Neural progenitor cell (in vitro differentiated cells): ENCODE data around the gene CERS6. TPM values are rescaled to one million over a fixed set of nuclear protein-coding genes. Genes with fewer than 3 reads are reported as not detected.

Experiments
- DNase-seq: peaks from one replicate; pipeline ENCODE4 v3.0.0-alpha.2; 2016; ENCODE audit warnings: low spot score
- H2AFZ ChIP-seq: fragments of 200-600 bp; sonication (generic); replicated peaks from 2 replicates; pipeline ENCODE4 v1.6.1; 2016; ENCODE audit warnings: antibody characterized with exemption
- H3F3A ChIP-seq: fragments of 200-600 bp; sonication (generic); 2 replicates; pipeline ENCODE4 v1.6.1; 2016; ENCODE audit warnings: antibody characterized with exemption, low read depth
- H3K27ac ChIP-seq: fragments of 200-600 bp; sonication (generic); 2 replicates; pipeline ENCODE4 v1.5.1; 2016; ENCODE audit warnings: mild to moderate bottlenecking
- H3K27me3 ChIP-seq: fragments of 200-600 bp; sonication (generic); 2 replicates; pipeline ENCODE4 v1.6.1; 2016; ENCODE audit warnings: mild to moderate bottlenecking, moderate library complexity
- H3K36me3 ChIP-seq: fragments of 200-600 bp; sonication (generic); 2 replicates; pipeline ENCODE4 v1.5.1; 2016
- H3K4me1 ChIP-seq: fragments of 200-600 bp; sonication (generic); 2 replicates; pipeline ENCODE4 v1.6.1; 2016; ENCODE audit warnings: mixed run types
- H3K4me2 ChIP-seq: fragments of 200-600 bp; sonication (generic); 2 replicates; pipeline ENCODE4 v1.6.1; 2016
- H3K4me3 ChIP-seq: fragments of 200-600 bp; sonication (generic); 2 replicates; pipeline ENCODE4 v1.5.1; 2016
- H3K79me2 ChIP-seq: fragments of 200-600 bp; sonication (generic); 2 replicates; pipeline ENCODE4 v1.6.1; 2016; ENCODE audit warnings: low read depth
- H3K9ac ChIP-seq: fragments of 200-600 bp; sonication (generic); 2 replicates; pipeline ENCODE4 v1.6.1; 2016
- H3K9me3 ChIP-seq: fragments of 200-600 bp; sonication (generic); 2 replicates; pipeline ENCODE4 v1.5.1; 2016; ENCODE audit warnings: low read depth
- H4K20me1 ChIP-seq: fragments of 200-600 bp; sonication (generic); 2 replicates; pipeline ENCODE4 v1.6.1; 2016; ENCODE audit warnings: low read depth
- H3K27ac Mint-ChIP-seq: 3 replicates; pipeline ENCODE4 v1.8.0; 2021; ENCODE audit warnings: mixed read lengths
- H3K27me3 Mint-ChIP-seq: 2 replicates; pipeline ENCODE4 v1.8.0; 2022; ENCODE audit warnings: low read depth, mild to moderate bottlenecking, inconsistent platforms, moderate library complexity, mixed read lengths; ENCODE audit not compliant: insufficient read depth
- H3K36me3 Mint-ChIP-seq: 3 replicates; pipeline ENCODE4 v1.8.0; 2021; ENCODE audit warnings: mixed read lengths
- H3K4me1 Mint-ChIP-seq: 3 replicates; pipeline ENCODE4 v1.8.0; 2021; ENCODE audit warnings: mixed read lengths
- H3K4me3 Mint-ChIP-seq: 3 replicates; pipeline ENCODE4 v1.8.0; 2021; ENCODE audit warnings: mild to moderate bottlenecking, moderate library complexity, mixed read lengths
- H3K9me3 Mint-ChIP-seq: 3 replicates; pipeline ENCODE4 v1.8.0; 2020; ENCODE audit warnings: mixed read lengths
- CTCF ChIP-seq: fragments of 200-600 bp; sonication (generic); IDR thresholded peaks from 2 replicates; pipeline ENCODE4 v1.5.1; 2017; ENCODE audit warnings: antibody characterized with exemption, mild to moderate bottlenecking
- EZH2 ChIP-seq: fragments of 200-600 bp; sonication (generic); IDR thresholded peaks from 2 replicates; pipeline ENCODE4 v1.6.1; 2017; ENCODE audit warnings: antibody characterized with exemption, mild to moderate bottlenecking, moderate library complexity
- EZH2phosphoT487 ChIP-seq: fragments of 200-600 bp; sonication (generic); IDR thresholded peaks from 2 replicates; pipeline ENCODE4 v1.6.1; 2017; ENCODE audit warnings: antibody characterized with exemption
- total RNA-seq: library from RNA; depleted of rRNA; stranded (reverse); fragments of >200 nt; gene quantifications from 2 replicates; pipeline ENCODE4 v1.2.3, GENCODE V29; 2015; ENCODE audit warnings: low replicate concordance

Gene CERS6
- total RNA-seq, 1 donor from 2014 or later = 50.8 TPM

- no peak for DNase-seq
- Histone ChIP-seq H3K4me2 (peak overlapping the region; percentile 29), H3K79me2 (peaks cover 56% of the 10 kb centered on the region), H3K36me3 (no peaks in the 10 kb centered on the region), H3K27me3 (no peaks in the 10 kb centered on the region), H3K4me1 (peaks cover 31% of the 10 kb centered on the region), H3K4me3 (no peak overlapping the region), H4K20me1 (no peaks in the 10 kb centered on the region), H3F3A (no peaks in the 10 kb centered on the region), H3K27ac (no peak overlapping the region), H2AFZ (no peak overlapping the region), H3K9ac (no peak overlapping the region), H3K9me3 (no peaks in the 10 kb centered on the region)
- H3K27me3 Mint-ChIP-seq = peaks cover 2% of the 10 kb centered on the region
- TF ChIP-seq CTCF (no peak), EZH2 (no peak), EZH2phosphoT487 (no peak)
- no peak overlapping the region for H3K4me3 Mint-ChIP-seq
- no peak overlapping the region for H3K27ac Mint-ChIP-seq
- H3K9me3 Mint-ChIP-seq = peaks cover 5% of the 10 kb centered on the region
- H3K36me3 Mint-ChIP-seq = peaks cover 5% of the 10 kb centered on the region
- H3K4me1 Mint-ChIP-seq = no peaks in the 10 kb centered on the region
These were observed 193.0 kb downstream of the CERS6 start for GRCh38 chr2:168649105-168649504.

GRCh38 chr2:168649562-168649961 lies 193.5 kb downstream of the CERS6 start:
- TF ChIP-seq EZH2 (no peak), CTCF (no peak), EZH2phosphoT487 (no peak)
- no peak overlapping the region for H3K27ac Mint-ChIP-seq
- H3K27ac ChIP-seq = no peak overlapping the region

DNA sequence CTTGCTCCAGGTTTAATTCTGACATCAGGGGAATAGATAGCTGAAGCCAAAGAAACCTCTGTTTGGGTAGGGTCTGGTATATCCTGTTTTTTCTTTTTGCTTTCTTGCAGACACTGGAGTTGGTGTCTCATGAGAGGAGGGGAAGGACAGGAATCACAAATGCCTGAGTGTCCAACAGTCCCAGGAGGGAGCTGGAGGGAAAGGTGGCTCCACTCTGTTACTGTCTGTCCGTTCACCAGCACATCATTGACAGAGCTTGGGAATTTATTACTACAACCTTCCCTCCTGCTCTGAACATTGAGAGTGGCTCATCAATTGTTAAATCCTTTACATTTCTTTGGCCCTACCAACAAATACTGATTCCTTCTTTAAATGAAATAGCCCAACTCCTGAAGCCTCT lies 194.1 kb downstream of the CERS6 start:
- Histone ChIP-seq H3K9me3 (no peaks in the 10 kb centered on the region), H3F3A (no peaks in the 10 kb centered on the region), H3K79me2 (peaks cover 56% of the 10 kb centered on the region), H3K4me2 (no peak overlapping the region), H3K36me3 (no peaks in the 10 kb centered on the region), H3K9ac (no peak overlapping the region), H3K4me1 (peaks cover 30% of the 10 kb centered on the region), H3K27ac (no peak overlapping the region), H4K20me1 (no peaks in the 10 kb centered on the region), H3K27me3 (no peaks in the 10 kb centered on the region), H2AFZ (no peak overlapping the region), H3K4me3 (no peak overlapping the region)
- no peak overlapping the region for H3K27ac Mint-ChIP-seq
- TF ChIP-seq CTCF = no peak
- TF ChIP-seq EZH2phosphoT487 = no peak
- H3K4me1 Mint-ChIP-seq = no peaks in the 10 kb centered on the region
- no peak overlapping the region for H3K4me3 Mint-ChIP-seq
- peaks cover 5% of the 10 kb centered on the region for H3K36me3 Mint-ChIP-seq
- H3K27me3 Mint-ChIP-seq = no peaks in the 10 kb centered on the region
- peaks cover 5% of the 10 kb centered on the region for H3K9me3 Mint-ChIP-seq
- DNase-seq = no peak

More at GRCh38 chr2:168649562-168649961, 193.5 kb downstream of the CERS6 start:
- Mint-ChIP-seq H3K4me3 (no peak overlapping the region), H3K27me3 (peaks cover 2% of the 10 kb centered on the region), H3K36me3 (peaks cover 5% of the 10 kb centered on the region), H3K4me1 (no peaks in the 10 kb centered on the region), H3K9me3 (peaks cover 5% of the 10 kb centered on the region)
- no peak overlapping the region for H3K9ac ChIP-seq
- H3K79me2 ChIP-seq = peaks cover 56% of the 10 kb centered on the region
- peak overlapping the region; percentile 29 for H3K4me2 ChIP-seq
- H3K4me3 ChIP-seq = no peak overlapping the region
- H3K27me3 ChIP-seq = no peaks in the 10 kb centered on the region
- H4K20me1 ChIP-seq = no peaks in the 10 kb centered on the region
- H3K36me3 ChIP-seq = no peaks in the 10 kb centered on the region
- DNase-seq = peak; percentile 27
- H3K4me1 ChIP-seq = peaks cover 30% of the 10 kb centered on the region
- H2AFZ ChIP-seq = no peak overlapping the region
- H3K9me3 ChIP-seq = no peaks in the 10 kb centered on the region
- no peaks in the 10 kb centered on the region for H3F3A ChIP-seq
